T-cell (primary cell): Measurements from ENCODE around the gene AGMO. TPM values are rescaled to one million over a fixed set of nuclear protein-coding genes. Genes with fewer than 3 reads are reported as not detected.

Experiments
- ATAC-seq, 4 experiments: fragments of 200-7000 bp in 3 of 4; fragments of 150-1000 bp in 1 of 4; cut with Tn5 transposase; replicated peaks in 1 of 4; 1 replicate in 3 of 4; 2 replicates in 1 of 4; pipeline ENCODE4 v1.10.0; 2021; ENCODE audit warnings: moderate library complexity in 3 of 4, mild to moderate bottlenecking in 2 of 4, moderate number of reproducible peaks in 1 of 4
- CTCF ChIA-PET, 2 donors: fragments of 300-600 bp; sonication (Branson Sonifier 250); formaldehyde crosslinking; loops; one replicate each; lab custom pipeline; 2022; ENCODE audit warnings: antibody characterized with exemption in 2 of 2; lab: Charles Lee
- POLR2A ChIA-PET, 2 donors: fragments of 300-600 bp; sonication (Branson Sonifier 250); formaldehyde crosslinking; loops; one replicate each; lab custom pipeline; 2022; ENCODE audit warnings: antibody characterized with exemption in 2 of 2; lab: Charles Lee
- DNase-seq, 35 experiments: peaks; one replicate each; pipeline versions ENCODE4 v3.0.0 to v3.0.0-alpha.2; 2013 to 2023
- H3K27ac ChIP-seq: one replicate; pipeline ENCODE4 v1.5.1; 2013; ENCODE audit warnings: low read length
- H3K27me3 ChIP-seq, 2 experiments: replicated peaks in 1 of 2; 1 replicate in 1 of 2; 2 replicates in 1 of 2; pipeline versions ENCODE4 v1.6.1 to v1.7.0; 2013; ENCODE audit warnings: low read length in 1 of 2, mixed read lengths in 1 of 2; ENCODE audit not compliant: control insufficient read depth in 2 of 2, insufficient read depth in 2 of 2; ENCODE audit errors: extremely low read depth in 1 of 2
- H3K36me3 ChIP-seq, 2 donors: 1 replicate in 1 of 2; 2 replicates in 1 of 2; pipeline versions ENCODE4 v1.6.1 to v1.7.0; 2013; ENCODE audit warnings: low read length in 1 of 2; ENCODE audit not compliant: control insufficient read depth in 2 of 2, insufficient read depth in 1 of 2; ENCODE audit errors: extremely low read depth in 1 of 2
- H3K4me1 ChIP-seq, 2 experiments: 1 replicate in 1 of 2; 2 replicates in 1 of 2; pipeline versions ENCODE4 v1.6.1 to v1.7.0; 2013; ENCODE audit warnings: low read length in 2 of 2, mixed read lengths in 1 of 2; ENCODE audit not compliant: insufficient read depth in 2 of 2, control insufficient read depth in 1 of 2; ENCODE audit errors: extremely low read depth in 1 of 2
- H3K4me3 ChIP-seq, 2 donors: 1 replicate in 1 of 2; 2 replicates in 1 of 2; pipeline versions ENCODE4 v1.5.1 to v1.7.0; 2013; ENCODE audit warnings: mild to moderate bottlenecking in 2 of 2, low read length in 1 of 2, moderate library complexity in 1 of 2; ENCODE audit not compliant: control insufficient read depth in 1 of 2; ENCODE audit errors: extremely low read depth in 1 of 2
- H3K9me3 ChIP-seq: 2 replicates; pipeline ENCODE4 v1.7.0; 2013
- H3K27ac Mint-ChIP-seq, 2 donors: one replicate each; pipeline ENCODE4 v1.8.0; 2020 to 2021; ENCODE audit warnings: mild to moderate bottlenecking in 2 of 2, mixed read lengths in 2 of 2
- H3K27me3 Mint-ChIP-seq, 2 donors: one replicate each; pipeline ENCODE4 v1.8.0; 2021 to 2022; ENCODE audit warnings: mixed read lengths in 2 of 2
- H3K36me3 Mint-ChIP-seq: one replicate; pipeline ENCODE4 v1.8.0; 2021; ENCODE audit warnings: mixed read lengths
- H3K4me1 Mint-ChIP-seq, 3 donors: one replicate each; pipeline ENCODE4 v1.8.0; 2020 to 2022; ENCODE audit warnings: mixed read lengths in 3 of 3, mild to moderate bottlenecking in 1 of 3
- H3K4me3 Mint-ChIP-seq, 3 donors: one replicate each; pipeline ENCODE4 v1.8.0; 2020 to 2022; ENCODE audit warnings: mild to moderate bottlenecking in 3 of 3, mixed read lengths in 3 of 3, moderate library complexity in 3 of 3
- H3K9me3 Mint-ChIP-seq, 3 donors: one replicate each; pipeline ENCODE4 v1.8.0; 2020 to 2022; ENCODE audit warnings: mixed read lengths in 3 of 3
- WGBS: methylation state at CpG from one replicate; pipeline ENCODE4 v1.1.5; 2013; ENCODE audit warnings: missing lambda C conversion rate; ENCODE audit not compliant: insufficient coverage; 5-methylcytosine and 5-hydroxymethylcytosine counted together
- total RNA-seq, 35 experiments: library from RNA in 6 of 35; stranded (reverse) in 6 of 35; fragments of 120-200 nt in 1 of 35; gene quantifications; one replicate each; pipeline versions ENCODE4 v1.2.1 to v1.2.4 and lab custom pipeline; 2013 to 2026

Gene AGMO
- total RNA-seq, 5 donors from 2014 or later (not counting 1 experiment from before 2014, with no cell fraction given): not detected

- Histone ChIP-seq H3K27me3 (no peaks in the 10 kb centered on the region), H3K4me1 (no peaks in the 10 kb centered on the region), H3K27ac (no peak overlapping the region), H3K4me3 (no peak overlapping the region), H3K36me3 (no peaks in the 10 kb centered on the region), H3K9me3 (no peaks in the 10 kb centered on the region)
- Mint-ChIP-seq H3K4me1 (no peaks in the 10 kb centered on the region), H3K27me3 (no peaks in the 10 kb centered on the region), H3K27ac (no peak overlapping the region), H3K9me3 (peaks cover 8 to 30% (median 8%) of the 10 kb centered on the region in 3 donors), H3K4me3 (no peak overlapping the region), H3K36me3 (no peaks in the 10 kb centered on the region)
- ATAC-seq (no peak), DNase-seq (no peak)
- WGBS: 56% methylated on average over 1 of the region's 9 CpGs
- CTCF ChIA-PET: no interaction called here
- POLR2A ChIA-PET: no interaction called here
Measured at GRCh38 chr7:15397922-15398760, 163.7 kb downstream of the AGMO start.

- Histone ChIP-seq H3K36me3 (no peaks in the 10 kb centered on the region), H3K9me3 (no peaks in the 10 kb centered on the region), H3K27ac (no peak overlapping the region), H3K4me1 (no peaks in the 10 kb centered on the region), H3K4me3 (no peak overlapping the region), H3K27me3 (no peaks in the 10 kb centered on the region)
- WGBS: 91% methylated on average over 25 of the region's 43 CpGs
- Mint-ChIP-seq H3K27me3 (no peaks in the 10 kb centered on the region), H3K36me3 (no peaks in the 10 kb centered on the region), H3K9me3 (peaks cover 8 to 28% (median 10%) of the 10 kb centered on the region in 3 donors), H3K27ac (no peak overlapping the region), H3K4me1 (no peaks in the 10 kb centered on the region), H3K4me3 (no peak overlapping the region)
- DNase-seq: no peak
- CTCF ChIA-PET: no interaction called here
- POLR2A ChIA-PET: interaction anchor here in 1 of 2 donors (1.1 kb wide), 1 partner anchor 12 kb away, joined by 3 read pairs; no protein-coding TSS in a partner anchor
- ATAC-seq: no peak
Measured at GRCh38 chr7:15397159-15397550, 164.7 kb downstream of the AGMO start.

GRCh38 chr7:15396210-15397158 lies 165.3 kb downstream of the AGMO start:
- H3K4me1 Mint-ChIP-seq: no peaks in the 10 kb centered on the region
- no peak overlapping the region for H3K27ac Mint-ChIP-seq
- no peaks in the 10 kb centered on the region for H3K9me3 ChIP-seq
- no peak for ATAC-seq
- no peak overlapping the region for H3K27ac ChIP-seq
- H3K4me3 Mint-ChIP-seq: no peak overlapping the region
- no peaks in the 10 kb centered on the region for H3K36me3 Mint-ChIP-seq
- ChIA-PET POLR2A (interaction anchor here in 1 of 2 donors (1.1 kb wide), 1 partner anchor 11 kb away, joined by 3 read pairs; no protein-coding TSS in a partner anchor), CTCF (interaction anchor here in 1 of 2 donors (0.6 kb wide), 1 partner anchor 993 kb away, joined by 4 read pairs; no protein-coding TSS in a partner anchor)
- no peaks in the 10 kb centered on the region for H3K36me3 ChIP-seq
- H3K27me3 Mint-ChIP-seq: no peaks in the 10 kb centered on the region
- WGBS: 87% methylated on average over 18 of the region's 24 CpGs
- peaks cover 7 to 26% (median 10%) of the 10 kb centered on the region in 3 donors for H3K9me3 Mint-ChIP-seq
- no peak for DNase-seq
- no peaks in the 10 kb centered on the region for H3K4me1 ChIP-seq
- H3K4me3 ChIP-seq: no peak overlapping the region
- H3K27me3 ChIP-seq: no peaks in the 10 kb centered on the region

DNA sequence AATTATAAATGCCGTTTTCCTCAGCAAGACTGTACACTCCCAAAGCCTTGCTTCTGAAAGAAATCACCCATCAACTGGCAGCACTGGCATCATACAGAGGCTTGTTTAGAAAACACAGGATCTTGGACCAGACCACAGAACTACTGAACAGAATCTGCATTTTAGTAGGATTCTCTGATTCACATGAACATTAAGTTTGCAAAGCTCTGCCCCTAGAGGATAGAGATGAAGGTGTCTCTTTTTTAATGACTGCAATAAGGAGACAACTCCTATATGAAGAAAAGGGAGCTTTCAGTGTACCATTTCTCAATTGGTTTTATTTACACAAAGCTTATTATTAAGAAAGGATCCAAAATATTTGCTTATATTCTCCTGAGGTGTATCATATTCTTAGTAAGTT lies 172.7 kb downstream of the AGMO start:
- Histone ChIP-seq H3K27ac (no peak overlapping the region), H3K27me3 (no peaks in the 10 kb centered on the region), H3K4me3 (no peak overlapping the region), H3K36me3 (no peaks in the 10 kb centered on the region), H3K9me3 (no peaks in the 10 kb centered on the region), H3K4me1 (no peaks in the 10 kb centered on the region)
- H3K4me3 Mint-ChIP-seq: no peak overlapping the region
- no peak for DNase-seq
- H3K4me1 Mint-ChIP-seq: no peaks in the 10 kb centered on the region
- peaks cover 0 to 3% (median 3%) of the 10 kb centered on the region in 3 donors for H3K9me3 Mint-ChIP-seq
- H3K36me3 Mint-ChIP-seq: no peaks in the 10 kb centered on the region
- no peaks in the 10 kb centered on the region for H3K27me3 Mint-ChIP-seq
- ChIA-PET CTCF (no interaction called here), POLR2A (no interaction called here)
- no peak for ATAC-seq
- WGBS: no CpG with 5 or more reads among the region's 1 CpG
- no peak overlapping the region for H3K27ac Mint-ChIP-seq

DNA sequence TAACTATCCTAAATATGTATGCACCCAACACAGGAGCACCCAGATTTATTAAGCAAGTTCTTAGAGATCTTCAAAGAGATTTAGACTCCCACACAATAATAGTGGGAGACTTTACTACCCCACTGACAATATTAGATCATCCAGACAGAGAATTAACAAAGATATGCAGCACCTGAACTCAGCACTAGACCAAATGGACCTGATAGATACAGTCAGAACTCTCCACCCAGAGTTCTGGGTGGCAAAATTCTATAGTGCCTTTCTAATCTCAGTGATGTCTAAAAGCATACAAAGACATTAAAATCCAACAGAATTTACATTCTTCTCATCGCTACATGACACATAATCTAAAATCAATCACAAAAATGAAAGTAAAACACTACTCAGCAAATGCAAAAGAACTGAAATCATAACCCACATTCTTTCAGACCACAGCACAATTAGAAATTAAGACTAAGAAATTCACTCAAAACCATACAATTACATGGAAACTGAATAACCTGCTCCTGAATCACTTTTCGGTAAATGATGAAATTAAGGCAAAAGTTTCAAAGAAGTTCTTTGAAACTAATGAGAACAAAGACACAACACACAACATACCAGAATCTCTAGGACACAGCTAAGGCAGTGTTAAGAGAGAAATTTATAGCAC lies 183.2 kb downstream of the AGMO start:
- no peaks in the 10 kb centered on the region for H3K36me3 ChIP-seq
- H3K4me3 Mint-ChIP-seq: no peak overlapping the region
- no peak for ATAC-seq
- no peak overlapping the region for H3K27ac Mint-ChIP-seq
- H3K9me3 ChIP-seq: no peaks in the 10 kb centered on the region
- H3K36me3 Mint-ChIP-seq: no peaks in the 10 kb centered on the region
- H3K9me3 Mint-ChIP-seq: peaks cover 0 to 22% (median 14%) of the 10 kb centered on the region in 3 donors
- POLR2A ChIA-PET: no interaction called here
- H3K4me1 Mint-ChIP-seq: no peaks in the 10 kb centered on the region
- CTCF ChIA-PET: no interaction called here
- H3K27ac ChIP-seq: no peak overlapping the region
- no peak overlapping the region for H3K4me3 ChIP-seq
- no peak for DNase-seq
- no peaks in the 10 kb centered on the region for H3K27me3 Mint-ChIP-seq
- WGBS: 78% methylated on average over 1 of the region's 2 CpGs
- H3K4me1 ChIP-seq: no peaks in the 10 kb centered on the region
- H3K27me3 ChIP-seq: no peaks in the 10 kb centered on the region

DNA sequence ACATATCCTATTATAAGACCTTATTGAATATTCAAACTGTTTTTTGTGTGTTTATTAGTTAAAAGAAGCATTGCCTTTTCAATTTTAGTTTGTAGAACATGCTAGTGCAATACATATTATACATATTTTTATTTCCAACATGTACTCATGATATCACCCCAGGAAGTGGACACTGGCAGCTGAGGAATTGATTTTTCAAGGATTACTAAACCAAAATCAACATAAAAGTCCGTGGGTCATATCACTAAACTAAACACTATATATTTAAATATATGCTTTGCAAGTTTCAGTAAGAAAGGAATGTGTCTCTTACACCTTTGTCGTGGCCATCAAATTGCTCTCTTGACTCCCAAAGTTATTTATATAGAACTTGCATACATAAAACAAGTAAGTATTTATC lies 185.2 kb downstream of the AGMO start:
- DNase-seq (no peak), ATAC-seq (no peak)
- Histone ChIP-seq H3K36me3 (no peaks in the 10 kb centered on the region), H3K4me1 (no peaks in the 10 kb centered on the region), H3K27ac (no peak overlapping the region), H3K27me3 (no peaks in the 10 kb centered on the region), H3K4me3 (no peak overlapping the region), H3K9me3 (no peaks in the 10 kb centered on the region)
- ChIA-PET CTCF (no interaction called here), POLR2A (no interaction called here)
- Mint-ChIP-seq H3K4me3 (no peak overlapping the region), H3K27ac (no peak overlapping the region), H3K9me3 (peaks cover 0 to 22% (median 14%) of the 10 kb centered on the region in 3 donors), H3K36me3 (no peaks in the 10 kb centered on the region), H3K27me3 (no peaks in the 10 kb centered on the region), H3K4me1 (no peaks in the 10 kb centered on the region)
- WGBS: no CpG with 5 or more reads among the region's 2 CpGs
